Smooth muscle cell (in vitro differentiated cells): Measurements from ENCODE around the gene SMR3B. TPM values are rescaled to one million over a fixed set of nuclear protein-coding genes. Genes with fewer than 3 reads are reported as not detected.

Experiments
- DNase-seq: peaks from one replicate; lab custom pipeline; 2025; ENCODE audit not compliant: unreplicated experiment; lab: John Stamatoyannopoulos, UW
- H2AFZ ChIP-seq: fragments of 200-600 bp; sonication (generic); 2 replicates; pipeline ENCODE4 v1.6.0; 2016; ENCODE audit warnings: antibody characterized with exemption, low read depth, mild to moderate bottlenecking
- H3F3A ChIP-seq: fragments of 200-600 bp; sonication (generic); 2 replicates; pipeline ENCODE4 v1.6.0; 2017; ENCODE audit warnings: antibody characterized with exemption, low read depth
- H3K27ac ChIP-seq: fragments of 200-600 bp; sonication (generic); 2 replicates; pipeline ENCODE4 v1.5.1; 2016; ENCODE audit warnings: low read depth, mild to moderate bottlenecking
- H3K27me3 ChIP-seq: fragments of 200-600 bp; sonication (generic); 2 replicates; pipeline ENCODE4 v1.6.1; 2016; ENCODE audit warnings: low read depth, mild to moderate bottlenecking
- H3K36me3 ChIP-seq: fragments of 200-600 bp; sonication (generic); 2 replicates; pipeline ENCODE4 v1.5.1; 2016; ENCODE audit warnings: low read depth
- H3K4me1 ChIP-seq: fragments of 200-600 bp; sonication (generic); 2 replicates; pipeline ENCODE4 v1.5.1; 2016; ENCODE audit warnings: low read depth
- H3K4me2 ChIP-seq: fragments of 200-600 bp; sonication (generic); 2 replicates; pipeline ENCODE4 v1.6.0; 2016; ENCODE audit warnings: mild to moderate bottlenecking
- H3K4me3 ChIP-seq: fragments of 200-600 bp; sonication (generic); 2 replicates; pipeline ENCODE4 v1.5.1; 2016; ENCODE audit warnings: mild to moderate bottlenecking
- H3K79me2 ChIP-seq: fragments of 200-600 bp; sonication (generic); 2 replicates; pipeline ENCODE4 v1.6.0; 2016; ENCODE audit warnings: low read depth, mild to moderate bottlenecking
- H3K9ac ChIP-seq: fragments of 200-600 bp; sonication (generic); 2 replicates; pipeline ENCODE4 v1.6.0; 2016; ENCODE audit warnings: low read depth
- H3K9me3 ChIP-seq: fragments of 200-600 bp; sonication (generic); replicated peaks from 2 replicates; pipeline ENCODE4 v1.5.1; 2016; ENCODE audit warnings: low read depth
- H4K20me1 ChIP-seq: fragments of 200-600 bp; sonication (generic); 2 replicates; pipeline ENCODE4 v1.6.0; 2016; ENCODE audit warnings: low read depth
- whole genome bisulfite sequencing: methylation state at CpG from one replicate; pipeline ENCODE4 v1.1.7; 2016; ENCODE audit warnings: low lambda C conversion rate; 5-methylcytosine and 5-hydroxymethylcytosine counted together
- polyA plus RNA-seq: library from polyadenylated mRNA; unstranded; fragments of >200 nt; fragmentation: Nextera tagmentation; extraction: Ambion mirVana; gene quantifications from 2 replicates; pipeline ENCODE4 v1.2.1, GENCODE V29; 2016
- total RNA-seq: library from RNA; depleted of rRNA; stranded (reverse); fragments of >200 nt; gene quantifications from 2 replicates; pipeline ENCODE4 v1.2.3, GENCODE V29; 2014
- TF ChIP-seq, protein P1 (sequence below): fragments of 200-600 bp; sonication (generic); IDR thresholded peaks from 2 replicates; pipeline ENCODE4 v1.5.1; 2017; ENCODE audit warnings: borderline replicate concordance, mild to moderate bottlenecking, antibody characterized with exemption; ENCODE audit not compliant: insufficient read depth, poor library complexity, severe bottlenecking

The SMR3B gene
- total and polyA plus RNA-seq, 2 experiments from 2014 or later = not detected

- H3K9ac ChIP-seq = no peak overlapping the region
- no peak overlapping the region for H3K4me3 ChIP-seq
- H3K27me3 ChIP-seq = no peaks in the 10 kb centered on the region
- no peaks in the 10 kb centered on the region for H3K4me1 ChIP-seq
- no peak overlapping the region for H3K4me2 ChIP-seq
- no peaks in the 10 kb centered on the region for H3K36me3 ChIP-seq
- TF ChIP-seq, protein P1, sequence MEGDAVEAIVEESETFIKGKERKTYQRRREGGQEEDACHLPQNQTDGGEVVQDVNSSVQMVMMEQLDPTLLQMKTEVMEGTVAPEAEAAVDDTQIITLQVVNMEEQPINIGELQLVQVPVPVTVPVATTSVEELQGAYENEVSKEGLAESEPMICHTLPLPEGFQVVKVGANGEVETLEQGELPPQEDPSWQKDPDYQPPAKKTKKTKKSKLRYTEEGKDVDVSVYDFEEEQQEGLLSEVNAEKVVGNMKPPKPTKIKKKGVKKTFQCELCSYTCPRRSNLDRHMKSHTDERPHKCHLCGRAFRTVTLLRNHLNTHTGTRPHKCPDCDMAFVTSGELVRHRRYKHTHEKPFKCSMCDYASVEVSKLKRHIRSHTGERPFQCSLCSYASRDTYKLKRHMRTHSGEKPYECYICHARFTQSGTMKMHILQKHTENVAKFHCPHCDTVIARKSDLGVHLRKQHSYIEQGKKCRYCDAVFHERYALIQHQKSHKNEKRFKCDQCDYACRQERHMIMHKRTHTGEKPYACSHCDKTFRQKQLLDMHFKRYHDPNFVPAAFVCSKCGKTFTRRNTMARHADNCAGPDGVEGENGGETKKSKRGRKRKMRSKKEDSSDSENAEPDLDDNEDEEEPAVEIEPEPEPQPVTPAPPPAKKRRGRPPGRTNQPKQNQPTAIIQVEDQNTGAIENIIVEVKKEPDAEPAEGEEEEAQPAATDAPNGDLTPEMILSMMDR = no peak
- 86% methylated on average over 2 of the region's 2 CpGs for WGBS
- DNase-seq = no peak
- H4K20me1 ChIP-seq = no peaks in the 10 kb centered on the region
- H3K27ac ChIP-seq = no peak overlapping the region
- H3K79me2 ChIP-seq = no peaks in the 10 kb centered on the region
- H2AFZ ChIP-seq = no peak overlapping the region
- H3F3A ChIP-seq = no peaks in the 10 kb centered on the region
- no peaks in the 10 kb centered on the region for H3K9me3 ChIP-seq
These were observed 17.5 kb upstream of the SMR3B start for GRCh38 chr4:70365479-70365878.

DNA sequence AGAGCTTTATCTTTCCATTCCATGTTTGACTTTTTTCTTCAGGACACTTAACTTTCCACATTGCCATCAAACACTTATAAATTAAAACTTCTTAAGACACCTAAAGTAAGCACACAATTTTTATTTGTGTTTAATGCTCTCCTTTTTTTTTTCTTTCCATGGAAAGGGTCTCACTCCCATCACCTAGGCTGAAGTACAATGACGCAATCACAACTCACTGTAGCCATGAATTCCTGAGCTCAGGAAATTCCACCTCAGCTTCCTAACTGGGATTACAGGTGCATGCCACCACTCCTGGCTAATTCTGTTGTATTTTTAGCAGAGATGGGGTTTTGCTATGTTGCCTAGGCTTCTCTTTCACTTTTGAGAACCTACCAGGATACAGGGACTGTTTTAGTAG lies 15.1 kb upstream of the SMR3B start:
- 93% methylated on average over 1 of the region's 1 CpG for WGBS
- Histone ChIP-seq H3K4me2 (no peak overlapping the region), H4K20me1 (no peaks in the 10 kb centered on the region), H3F3A (no peaks in the 10 kb centered on the region), H3K27me3 (no peaks in the 10 kb centered on the region), H3K9ac (no peak overlapping the region), H3K36me3 (no peaks in the 10 kb centered on the region), H3K4me3 (no peak overlapping the region), H3K79me2 (no peaks in the 10 kb centered on the region), H3K9me3 (no peaks in the 10 kb centered on the region), H3K27ac (no peak overlapping the region), H2AFZ (no peak overlapping the region), H3K4me1 (no peaks in the 10 kb centered on the region)
- no peak for DNase-seq
- TF ChIP-seq, protein P1 = no peak

DNA sequence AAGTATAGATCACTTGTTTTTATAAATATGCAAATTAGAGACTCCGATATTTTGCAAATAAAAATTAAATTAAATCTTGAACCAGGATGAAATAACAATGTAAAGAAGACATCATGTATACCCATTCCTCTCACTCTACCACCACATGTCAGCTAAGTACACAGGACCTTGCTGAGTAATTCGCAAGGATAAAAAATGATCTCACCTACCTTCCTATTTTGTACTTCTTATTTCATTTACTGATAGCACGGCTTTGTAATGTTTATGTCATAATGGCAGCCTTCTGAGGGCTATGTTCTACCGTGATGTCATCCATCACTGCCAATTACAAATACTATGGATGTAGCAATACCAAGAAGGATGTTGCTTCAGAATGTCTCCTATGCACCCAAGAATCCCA lies 10.9 kb upstream of the SMR3B start:
- Histone ChIP-seq H3K9me3 (no peaks in the 10 kb centered on the region), H3K27ac (no peak overlapping the region), H3K27me3 (no peaks in the 10 kb centered on the region), H2AFZ (no peak overlapping the region), H3K4me3 (no peak overlapping the region), H3K36me3 (no peaks in the 10 kb centered on the region), H3F3A (no peaks in the 10 kb centered on the region), H3K4me1 (no peaks in the 10 kb centered on the region), H3K79me2 (no peaks in the 10 kb centered on the region), H3K4me2 (no peak overlapping the region), H3K9ac (no peak overlapping the region), H4K20me1 (no peaks in the 10 kb centered on the region)
- TF ChIP-seq, protein P1 = no peak
- DNase-seq = no peak
- WGBS = 92% methylated on average over 4 of the region's 4 CpGs

DNA sequence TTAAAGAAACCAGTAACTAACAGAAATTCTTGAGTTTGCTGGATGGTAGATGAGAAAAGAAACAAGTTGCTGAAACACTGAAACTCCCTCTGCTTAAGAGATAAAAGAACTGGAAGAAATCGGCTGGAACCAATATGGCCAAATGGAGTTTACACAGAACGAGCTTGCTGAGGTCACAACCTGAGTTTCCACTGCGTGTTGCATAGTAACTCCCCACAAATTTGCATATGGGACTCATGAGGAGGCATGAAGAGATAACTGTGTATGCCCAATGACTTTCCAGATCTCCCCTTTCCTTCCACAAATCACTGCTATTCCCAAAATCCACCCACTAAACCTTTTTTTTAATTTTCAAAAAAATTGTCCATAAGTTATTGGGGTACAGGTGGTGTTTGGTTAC lies 10.2 kb upstream of the SMR3B start:
- no peaks in the 10 kb centered on the region for H3K4me1 ChIP-seq
- no peaks in the 10 kb centered on the region for H4K20me1 ChIP-seq
- H3K27me3 ChIP-seq = no peaks in the 10 kb centered on the region
- H3F3A ChIP-seq = no peaks in the 10 kb centered on the region
- no peaks in the 10 kb centered on the region for H3K9me3 ChIP-seq
- no peak overlapping the region for H3K27ac ChIP-seq
- no peak overlapping the region for H3K9ac ChIP-seq
- TF ChIP-seq, protein P1 = no peak
- no peak overlapping the region for H3K4me3 ChIP-seq
- H2AFZ ChIP-seq = no peak overlapping the region
- no peak for DNase-seq
- H3K36me3 ChIP-seq = no peaks in the 10 kb centered on the region
- H3K79me2 ChIP-seq = no peaks in the 10 kb centered on the region
- H3K4me2 ChIP-seq = no peak overlapping the region
- 84% methylated on average over 3 of the region's 3 CpGs for WGBS
